Activated naive CD8-positive, alpha-beta T cell treated with anti-CD3 and anti-CD28 coated beads, Interleukin-2, amount 10 ng/mL, durations not matched to agents 7 days and 5 days (primary cell): ENCODE measurements around the gene SMIM23. TPM values are rescaled to one million over a fixed set of nuclear protein-coding genes. Genes with fewer than 3 reads are reported as not detected.

ENCODE experiments used
- ATAC-seq: fragments of 150-1000 bp; cut with Tn5 transposase; one replicate; pipeline ENCODE4 v1.10.0; 2021; ENCODE audit warnings: low read depth, moderate library complexity
- POLR2A ChIA-PET: fragments of 350-600 bp; sonication (Branson Sonifier 250); formaldehyde crosslinking; loops from one replicate; lab custom pipeline; 2021; ENCODE audit warnings: antibody characterized with exemption; lab: Charles Lee
- DNase-seq: peaks from one replicate; pipeline ENCODE4 v3.0.0; 2021
- H3K27ac Mint-ChIP-seq: one replicate; pipeline ENCODE4 v1.8.0; 2022; ENCODE audit warnings: mild to moderate bottlenecking, mixed read lengths
- H3K27me3 Mint-ChIP-seq: one replicate; pipeline ENCODE4 v1.8.0; 2022; ENCODE audit warnings: mild to moderate bottlenecking, moderate library complexity, mixed read lengths
- H3K36me3 Mint-ChIP-seq: one replicate; pipeline ENCODE4 v1.8.0; 2021; ENCODE audit warnings: mild to moderate bottlenecking, mixed read lengths
- H3K4me1 Mint-ChIP-seq: one replicate; pipeline ENCODE4 v1.8.0; 2021; ENCODE audit warnings: mixed read lengths
- H3K4me3 Mint-ChIP-seq: one replicate; pipeline ENCODE4 v1.8.0; 2022; ENCODE audit warnings: mild to moderate bottlenecking, moderate library complexity, mixed read lengths
- H3K9me3 Mint-ChIP-seq: one replicate; pipeline ENCODE4 v1.8.0; 2021; ENCODE audit warnings: mixed read lengths
- total RNA-seq, 2 experiments: library from RNA; stranded (reverse); gene quantifications; one replicate each; pipeline ENCODE4 v1.2.3, GENCODE V29; 2021

SMIM23 gene
- not detected for total RNA-seq

GRCh38 chr5:171785517-171785916 is at the start of gene SMIM23:
TSS of gene SMIM23 (plus strand) at chr5:171785817. CDS start at chr5:171785872, 55 bp downstream.
- H3K4me3 Mint-ChIP-seq: no peak within 1 kb of the TSS
- H3K27ac Mint-ChIP-seq: no peak within 1 kb of the TSS
- ATAC-seq (no peak), DNase-seq (no peak)
- peaks cover 1% of the 10 kb centered on the region for H3K4me1 Mint-ChIP-seq
- no peaks in the 10 kb centered on the region for H3K36me3 Mint-ChIP-seq
- POLR2A ChIA-PET: no interaction called here
- peaks cover 20% of the 10 kb centered on the region for H3K27me3 Mint-ChIP-seq
- no peaks in the 10 kb centered on the region for H3K9me3 Mint-ChIP-seq

- no peak overlapping the region for H3K27ac Mint-ChIP-seq
- POLR2A ChIA-PET: no interaction called here
- no peaks in the 10 kb centered on the region for H3K9me3 Mint-ChIP-seq
- DNase-seq: no peak
- H3K36me3 Mint-ChIP-seq: no peaks in the 10 kb centered on the region
- H3K27me3 Mint-ChIP-seq: no peaks in the 10 kb centered on the region
- no peak for ATAC-seq
- no peak overlapping the region for H3K4me3 Mint-ChIP-seq
- H3K4me1 Mint-ChIP-seq: peaks cover 1% of the 10 kb centered on the region
Observed at GRCh38 chr5:171736976-171737891, 48.4 kb upstream of the SMIM23 start.

- H3K9me3 Mint-ChIP-seq: no peaks in the 10 kb centered on the region
- H3K4me3 Mint-ChIP-seq: no peak overlapping the region
- H3K4me1 Mint-ChIP-seq: peaks cover 3% of the 10 kb centered on the region
Observed at GRCh38 chr5:171738501-171738900, 47.1 kb upstream of the SMIM23 start.

DNA sequence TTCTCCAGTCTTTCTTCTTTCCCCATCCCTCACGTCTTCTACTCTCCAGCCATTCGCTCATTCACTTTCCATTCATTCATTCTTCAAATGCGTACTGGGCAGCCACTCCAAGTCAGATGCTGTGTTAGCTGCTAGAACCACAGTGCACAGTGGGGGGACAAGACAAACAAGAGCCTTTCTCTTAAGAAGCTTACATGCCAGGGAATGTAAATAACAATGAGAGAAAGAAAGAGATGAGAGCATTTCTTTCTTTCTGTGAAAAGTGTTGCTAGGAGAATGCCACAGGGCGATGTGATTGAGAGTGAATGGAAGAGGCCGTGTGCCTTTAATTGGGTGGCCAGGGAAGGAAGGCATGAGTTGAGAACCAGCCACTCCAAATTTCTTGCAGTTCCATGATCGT is 46.3 kb upstream of the SMIM23 start:
- ATAC-seq (no peak), DNase-seq (no peak)
- POLR2A ChIA-PET: no interaction called here
- Mint-ChIP-seq H3K9me3 (no peaks in the 10 kb centered on the region), H3K4me3 (no peak overlapping the region), H3K4me1 (peaks cover 3% of the 10 kb centered on the region), H3K27ac (no peak overlapping the region), H3K36me3 (no peaks in the 10 kb centered on the region), H3K27me3 (peaks cover 1% of the 10 kb centered on the region)

More at GRCh38 chr5:171738501-171738900, 47.1 kb upstream of the SMIM23 start:
- POLR2A ChIA-PET: no interaction called here
- no peak overlapping the region for H3K27ac Mint-ChIP-seq
- no peaks in the 10 kb centered on the region for H3K36me3 Mint-ChIP-seq
- H3K27me3 Mint-ChIP-seq: no peaks in the 10 kb centered on the region
- no peak for ATAC-seq
- no peak for DNase-seq

- peaks cover 1% of the 10 kb centered on the region for H3K9me3 Mint-ChIP-seq
- no peak overlapping the region for H3K27ac Mint-ChIP-seq
- H3K4me1 Mint-ChIP-seq: peaks cover 3% of the 10 kb centered on the region
- H3K36me3 Mint-ChIP-seq: no peaks in the 10 kb centered on the region
- H3K27me3 Mint-ChIP-seq: peaks cover 2% of the 10 kb centered on the region
- H3K4me3 Mint-ChIP-seq: no peak overlapping the region
- POLR2A ChIA-PET: no interaction called here
- DNase-seq (no peak), ATAC-seq (no peak)
Observed at GRCh38 chr5:171743436-171744076, 42.1 kb upstream of the SMIM23 start.

DNA sequence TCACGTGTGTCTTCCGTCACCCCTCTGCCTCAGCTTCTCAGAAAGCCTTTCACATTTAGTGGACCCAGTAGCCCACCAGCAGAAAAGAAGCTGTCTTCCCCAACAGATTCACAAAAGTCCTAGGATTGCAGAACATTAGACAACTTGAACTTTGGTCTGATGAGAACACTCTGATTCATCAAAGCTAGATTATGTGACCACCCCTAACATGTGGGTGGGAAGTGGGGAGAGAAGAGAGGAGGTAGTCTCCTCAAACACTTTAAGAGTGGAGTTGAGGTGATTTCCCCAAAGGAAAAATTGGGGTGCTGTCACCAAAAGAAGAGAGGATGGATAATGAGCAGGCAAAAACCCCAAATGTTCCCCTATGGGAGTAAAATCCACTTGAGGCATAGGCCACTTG is 41.4 kb upstream of the SMIM23 start:
- peaks cover 2% of the 10 kb centered on the region for H3K27me3 Mint-ChIP-seq
- POLR2A ChIA-PET: no interaction called here
- no peak overlapping the region for H3K27ac Mint-ChIP-seq
- H3K4me1 Mint-ChIP-seq: peaks cover 3% of the 10 kb centered on the region
- no peak overlapping the region for H3K4me3 Mint-ChIP-seq
- H3K9me3 Mint-ChIP-seq: peaks cover 1% of the 10 kb centered on the region
- H3K36me3 Mint-ChIP-seq: no peaks in the 10 kb centered on the region
- DNase-seq (no peak), ATAC-seq (no peak)

- Mint-ChIP-seq H3K4me3 (no peak overlapping the region), H3K36me3 (no peaks in the 10 kb centered on the region), H3K4me1 (peaks cover 3% of the 10 kb centered on the region), H3K27me3 (peaks cover 2% of the 10 kb centered on the region), H3K27ac (no peak overlapping the region), H3K9me3 (peaks cover 1% of the 10 kb centered on the region)
- DNase-seq (no peak), ATAC-seq (no peak)
- POLR2A ChIA-PET: no interaction called here
Observed at GRCh38 chr5:171744882-171745281, 40.7 kb upstream of the SMIM23 start.

DNA sequence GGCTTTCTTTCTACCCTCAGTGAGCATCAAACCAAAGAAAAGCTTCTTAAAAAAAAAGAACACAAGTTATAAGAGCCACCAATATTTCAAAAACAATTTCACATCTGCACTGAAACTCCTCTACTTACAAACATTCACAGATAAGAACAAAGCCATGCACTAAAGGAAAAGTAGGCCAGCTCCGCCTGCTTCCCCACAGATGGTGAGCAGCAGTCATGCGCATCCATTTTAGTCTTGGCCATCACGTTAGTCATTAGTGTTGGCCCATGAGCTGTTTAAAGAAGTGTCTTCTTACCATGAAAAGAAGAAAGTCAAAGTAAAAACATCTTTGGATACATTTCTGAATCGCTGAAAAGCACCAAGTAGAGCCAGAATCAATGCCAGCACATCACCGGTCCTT is 40.0 kb upstream of the SMIM23 start:
- Mint-ChIP-seq H3K4me1 (peaks cover 3% of the 10 kb centered on the region), H3K4me3 (no peak overlapping the region), H3K27ac (no peak overlapping the region), H3K36me3 (no peaks in the 10 kb centered on the region), H3K9me3 (peaks cover 1% of the 10 kb centered on the region), H3K27me3 (peaks cover 2% of the 10 kb centered on the region)
- POLR2A ChIA-PET: no interaction called here
- ATAC-seq: no peak
- no peak for DNase-seq

- H3K9me3 Mint-ChIP-seq: peaks cover 1% of the 10 kb centered on the region
- ATAC-seq (no peak), DNase-seq (no peak)
- H3K4me1 Mint-ChIP-seq: peaks cover 2% of the 10 kb centered on the region
- no peak overlapping the region for H3K27ac Mint-ChIP-seq
- H3K36me3 Mint-ChIP-seq: no peaks in the 10 kb centered on the region
- H3K27me3 Mint-ChIP-seq: peaks cover 5% of the 10 kb centered on the region
- POLR2A ChIA-PET: no interaction called here
- H3K4me3 Mint-ChIP-seq: no peak overlapping the region
Observed at GRCh38 chr5:171747061-171747859, 38.4 kb upstream of the SMIM23 start.

DNA sequence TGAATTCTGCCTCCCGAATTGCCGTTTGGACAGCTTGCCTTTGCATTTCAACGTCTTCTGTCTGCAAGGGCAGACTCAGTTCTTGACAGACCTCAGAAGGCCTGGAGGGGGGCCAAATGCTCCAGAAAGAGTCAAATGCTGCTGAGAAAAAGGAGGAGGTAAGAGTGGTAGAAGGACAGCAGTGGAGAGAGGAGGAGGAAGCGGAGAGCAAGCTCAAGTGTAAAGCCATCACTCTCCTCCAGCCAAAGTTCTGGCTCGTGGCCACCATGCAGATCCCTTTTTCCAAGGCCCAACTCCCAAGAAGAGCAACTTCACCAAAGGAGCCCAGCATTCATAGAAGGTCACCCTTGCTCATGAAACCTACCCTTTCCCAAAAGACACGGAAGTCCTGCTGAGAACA is 36.9 kb upstream of the SMIM23 start:
- ATAC-seq: no peak
- Mint-ChIP-seq H3K27me3 (peaks cover 5% of the 10 kb centered on the region), H3K36me3 (no peaks in the 10 kb centered on the region), H3K27ac (no peak overlapping the region), H3K4me3 (no peak overlapping the region), H3K9me3 (peaks cover 1% of the 10 kb centered on the region), H3K4me1 (no peaks in the 10 kb centered on the region)
- POLR2A ChIA-PET: no interaction called here
- no peak for DNase-seq

DNA sequence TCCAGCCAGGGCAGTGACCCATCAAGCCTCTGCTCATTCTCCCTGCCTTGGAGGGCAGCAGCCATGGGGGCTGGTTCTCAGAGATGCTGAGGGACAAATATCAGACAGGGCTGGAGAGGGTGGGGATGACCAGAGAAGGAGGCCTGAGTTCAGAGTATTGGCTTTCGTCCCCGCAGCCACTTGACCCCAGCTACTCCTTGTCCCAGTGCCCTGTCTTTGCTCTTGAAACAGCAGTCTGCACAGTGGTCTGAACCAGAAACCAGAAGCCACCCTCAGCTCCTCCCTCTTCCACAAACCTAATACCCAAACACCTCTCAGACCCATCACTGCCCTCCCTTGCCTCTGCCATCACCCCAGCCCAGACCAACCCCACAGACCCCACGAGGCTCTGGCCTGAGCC is 36.3 kb upstream of the SMIM23 start:
- no peak overlapping the region for H3K27ac Mint-ChIP-seq

DNA sequence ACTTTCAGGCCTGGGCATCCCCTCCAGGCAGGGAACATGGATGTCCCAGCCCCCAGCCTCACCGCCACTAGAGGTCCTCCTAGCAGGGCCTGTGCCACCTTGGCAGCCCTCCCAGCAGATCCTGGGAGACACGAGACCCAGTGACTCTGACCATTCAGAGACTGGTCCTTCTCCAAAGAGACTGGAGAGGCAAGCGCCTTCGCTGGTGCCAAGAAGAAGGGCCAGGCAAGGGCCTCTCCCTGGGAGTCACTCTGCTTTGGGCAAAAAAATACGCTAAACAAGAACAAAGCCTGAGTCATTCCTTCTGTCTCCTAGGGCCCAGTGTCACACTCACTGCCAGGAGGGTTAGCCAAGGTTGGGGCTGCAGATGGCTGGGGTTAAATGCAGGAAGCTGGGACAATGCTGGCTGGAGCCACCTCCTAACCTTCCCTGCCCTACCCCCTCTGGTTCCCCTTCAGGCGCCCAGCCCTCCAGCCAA is 35.3 kb upstream of the SMIM23 start:
- Mint-ChIP-seq H3K9me3 (no peaks in the 10 kb centered on the region), H3K27me3 (peaks cover 3% of the 10 kb centered on the region), H3K4me1 (no peaks in the 10 kb centered on the region), H3K36me3 (no peaks in the 10 kb centered on the region), H3K4me3 (no peak overlapping the region), H3K27ac (no peak overlapping the region)
- DNase-seq: no peak
- no peak for ATAC-seq
- POLR2A ChIA-PET: no interaction called here

More for the DNA sequence above, 36.3 kb upstream of the SMIM23 start:
- H3K4me3 Mint-ChIP-seq: no peak overlapping the region
- peaks cover 3% of the 10 kb centered on the region for H3K27me3 Mint-ChIP-seq
- DNase-seq (no peak), ATAC-seq (no peak)
- peaks cover 1% of the 10 kb centered on the region for H3K9me3 Mint-ChIP-seq
- no peaks in the 10 kb centered on the region for H3K4me1 Mint-ChIP-seq
- H3K36me3 Mint-ChIP-seq: no peaks in the 10 kb centered on the region
- POLR2A ChIA-PET: no interaction called here

DNA sequence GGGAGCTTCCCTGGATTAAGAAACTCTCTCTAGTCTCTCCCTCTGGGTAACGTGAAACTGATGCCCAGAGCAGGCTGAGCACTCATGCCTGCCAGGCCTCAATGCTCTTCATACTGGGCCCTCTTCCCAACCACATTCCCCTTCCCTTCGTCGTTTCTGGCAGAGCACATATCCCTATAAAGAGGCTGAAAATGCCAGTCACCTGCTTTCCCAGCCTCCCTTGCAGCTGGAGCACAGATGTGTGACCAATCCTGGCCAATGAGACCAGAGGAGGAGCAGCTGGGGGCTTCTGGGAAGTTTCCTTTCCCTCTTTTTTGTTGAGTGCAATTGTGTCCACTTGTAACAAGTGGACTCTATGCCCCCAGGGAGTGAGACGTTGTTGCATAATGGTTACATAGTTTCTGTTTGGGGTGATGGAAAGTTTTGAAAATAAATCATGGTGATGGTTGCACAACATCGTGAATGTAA is 30.2 kb upstream of the SMIM23 start:
- DNase-seq: no peak
- POLR2A ChIA-PET: no interaction called here

More for the DNA sequence above, 30.2 kb upstream of the SMIM23 start:
- Mint-ChIP-seq H3K4me1 (no peaks in the 10 kb centered on the region), H3K27ac (no peak overlapping the region), H3K9me3 (no peaks in the 10 kb centered on the region), H3K27me3 (peaks cover 10% of the 10 kb centered on the region), H3K36me3 (no peaks in the 10 kb centered on the region), H3K4me3 (no peak overlapping the region)
- ATAC-seq: no peak
